ENCODE measurements around the gene FBXO5. TPM values are rescaled to one million over a fixed set of nuclear protein-coding genes. Genes with fewer than 3 reads are reported as not detected.
"Not testable (repeated sequence)": the region's sequence is repeated elsewhere in the genome, so short reads cannot be mapped to it uniquely, and the experiment has no call there.

The FBXO5 gene
- total RNA-seq, 2 donors from 2014 or later, result 6.2 to 10.7 TPM

GRCh38 chr6:153002613-153003365, 19.9 kb upstream of the FBXO5 start, which contains the start of gene MTRF1L:
Gene MTRF1L (minus strand): TSS chr6:153002709. CDS start chr6:153002685, 24 bp downstream.
- H3K4me1 ChIP-seq (ENCODE audit: control insufficient read depth in 1 of 2, low read depth in 2 of 2), result peaks cover 31 to 39% of the 10 kb centered on the region in 2 donors
- no peaks in the 10 kb centered on the region for H3K27me3 ChIP-seq (replicated peaks; ENCODE audit: insufficient read depth)

GRCh38 chr6:153001767-153002612, 19.1 kb upstream of the FBXO5 start:
- DNase-seq (ENCODE audit: low spot score) (no peak), ATAC-seq (ENCODE audit: insufficient number of reproducible peaks, low FRiP score, low read depth) (peak; percentile 13)
- no peak for TF ChIP-seq CTCF (IDR thresholded peaks at IDR 0.05)
- Histone ChIP-seq H3K4me3 (peak overlapping the region; percentile 75), H3K4me1 (ENCODE audit: control insufficient read depth in 1 of 2, low read depth in 2 of 2) (peaks cover 31 to 39% of the 10 kb centered on the region in 2 donors), H3K27me3 (replicated peaks; ENCODE audit: insufficient read depth) (no peaks in the 10 kb centered on the region), H3K36me3 (peaks cover 7% of the 10 kb centered on the region), H3K27ac (peak overlapping the region; percentile 82), H3K9me3 (no peaks in the 10 kb centered on the region)

More at GRCh38 chr6:153002613-153003365, 19.9 kb upstream of the FBXO5 start, which contains the start of gene MTRF1L:
- peak within 1 kb of the TSS; percentile 75 for H3K4me3 ChIP-seq
- no peaks in the 10 kb centered on the region for H3K36me3 ChIP-seq
- H3K27ac ChIP-seq, result peak within 1 kb of the TSS; percentile 82
- peak; percentile 80 for DNase-seq (ENCODE audit: low spot score)
- no peaks in the 10 kb centered on the region for H3K9me3 ChIP-seq
- ATAC-seq (ENCODE audit: insufficient number of reproducible peaks, low FRiP score, low read depth), result peak; percentile 98
- TF ChIP-seq CTCF (IDR thresholded peaks at IDR 0.05), result no peak

GRCh38 chr6:153000790-153001189, 17.9 kb upstream of the FBXO5 start:
- Histone ChIP-seq H3K36me3 (peaks cover 10% of the 10 kb centered on the region), H3K27ac (peak overlapping the region; percentile 14 to 21), H3K4me3 (peak overlapping the region; percentile 75), H3K4me1 (ENCODE audit: control insufficient read depth in 1 of 2, low read depth in 2 of 2) (peaks cover 35 to 40% of the 10 kb centered on the region in 2 donors)
- not testable (repeated sequence) for DNase-seq (ENCODE audit: low spot score); H3K9me3 ChIP-seq; ATAC-seq (ENCODE audit: insufficient number of reproducible peaks, low FRiP score, low read depth); H3K27me3 ChIP-seq (replicated peaks; ENCODE audit: insufficient read depth)

GRCh38 chr6:153000243-153000642, 17.4 kb upstream of the FBXO5 start:
- TF ChIP-seq CTCF (IDR thresholded peaks at IDR 0.05), result no peak
- Histone ChIP-seq H3K4me1 (ENCODE audit: control insufficient read depth in 1 of 2, low read depth in 2 of 2) (peaks cover 40 to 41% of the 10 kb centered on the region in 2 donors), H3K4me3 (peak overlapping the region; percentile 75), H3K27me3 (replicated peaks; ENCODE audit: insufficient read depth) (no peaks in the 10 kb centered on the region), H3K36me3 (peaks cover 10% of the 10 kb centered on the region), H3K9me3 (no peaks in the 10 kb centered on the region), H3K27ac (peak overlapping the region in 1 of 2 donors; percentile 21)
- DNase-seq (ENCODE audit: low spot score) (no peak), ATAC-seq (ENCODE audit: insufficient number of reproducible peaks, low FRiP score, low read depth) (no peak)

GRCh38 chr6:152999538-152999937, 16.7 kb upstream of the FBXO5 start:
- Histone ChIP-seq H3K4me1 (ENCODE audit: control insufficient read depth in 1 of 2, low read depth in 2 of 2) (peaks cover 40 to 41% of the 10 kb centered on the region in 2 donors), H3K27ac (peak overlapping the region; percentile 15 to 21)
- not testable (repeated sequence) for ATAC-seq (ENCODE audit: insufficient number of reproducible peaks, low FRiP score, low read depth)

GRCh38 chr6:152993847-152994246, 11.0 kb upstream of the FBXO5 start:
- no peak overlapping the region for H3K27ac ChIP-seq
- DNase-seq (ENCODE audit: low spot score) (no peak), ATAC-seq (ENCODE audit: insufficient number of reproducible peaks, low FRiP score, low read depth) (no peak)
- H3K36me3 ChIP-seq, result peaks cover 23% of the 10 kb centered on the region
- no peaks in the 10 kb centered on the region for H3K27me3 ChIP-seq (replicated peaks; ENCODE audit: insufficient read depth)
- H3K9me3 ChIP-seq, result no peaks in the 10 kb centered on the region
- no peak overlapping the region for H3K4me3 ChIP-seq
- no peak for TF ChIP-seq CTCF (IDR thresholded peaks at IDR 0.05)
- H3K4me1 ChIP-seq (ENCODE audit: control insufficient read depth in 1 of 2, low read depth in 2 of 2), result peaks cover 3 to 10% of the 10 kb centered on the region in 2 donors

More at GRCh38 chr6:152999538-152999937, 16.7 kb upstream of the FBXO5 start:
- not testable (repeated sequence) for H3K9me3 ChIP-seq; DNase-seq (ENCODE audit: low spot score); H3K27me3 ChIP-seq (replicated peaks; ENCODE audit: insufficient read depth)
- H3K36me3 ChIP-seq, result peaks cover 10% of the 10 kb centered on the region
- peak overlapping the region; percentile 75 for H3K4me3 ChIP-seq

All from thoracic aorta (tissue), 2 donors.